ENCODE results near the gene HIBCH.
A peak's percentile ranks its signal among the peaks of the same experiment; 100 is the strongest.
"Not testable (repeated sequence)": the region's sequence is repeated elsewhere in the genome, so short reads cannot be mapped to it uniquely, and the experiment has no call there.

HIBCH gene

GRCh38 chr2:190301032-190301431 is 18.6 kb downstream of the HIBCH start:
- no peak for DNase-seq

- not testable (repeated sequence) for DNase-seq
Observed at GRCh38 chr2:190297880-190298279, 21.7 kb downstream of the HIBCH start.

GRCh38 chr2:190283783-190284182 is 35.8 kb downstream of the HIBCH start:
- DNase-seq = no peak

DNA sequence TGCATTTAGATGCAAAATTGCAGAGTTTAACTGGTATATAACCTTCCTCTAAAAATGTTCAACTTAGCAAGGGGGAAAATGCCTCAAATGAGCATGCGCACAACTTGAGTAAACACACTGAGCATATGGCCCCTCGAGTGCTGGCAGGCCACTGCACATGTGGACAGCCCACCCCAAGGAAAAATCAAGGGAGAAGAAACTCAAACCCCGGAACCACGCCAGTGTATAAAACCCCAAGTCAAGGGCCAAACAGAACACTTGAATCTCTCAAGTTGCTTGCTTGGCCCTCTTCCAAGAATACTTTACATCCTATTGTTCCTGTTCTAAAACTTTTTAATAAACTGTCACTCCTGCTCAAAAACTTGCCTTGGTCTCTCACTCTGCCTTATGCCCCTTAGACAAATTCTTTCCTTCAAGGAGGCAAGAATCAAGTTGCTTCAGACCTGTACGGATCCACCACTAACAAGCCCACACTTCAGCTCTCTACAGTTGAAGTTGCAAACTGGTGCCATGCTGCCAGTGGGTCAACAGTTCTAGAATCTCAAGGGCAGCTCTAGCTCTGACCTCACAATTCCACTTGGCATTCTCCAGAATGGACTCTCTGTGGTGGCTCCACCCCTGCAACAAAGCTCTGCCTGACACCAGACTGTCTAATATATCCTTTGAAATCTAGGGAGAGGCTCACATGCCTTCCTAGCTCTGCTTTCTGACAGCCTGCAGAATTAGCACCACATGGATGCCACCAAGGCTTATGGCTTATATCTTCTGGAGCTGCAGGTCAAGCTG is 38.9 kb downstream of the HIBCH start:
- no peak for DNase-seq

GRCh38 chr2:190279256-190280134 is 40.1 kb downstream of the HIBCH start:
- DNase-seq = not testable (repeated sequence)

DNA sequence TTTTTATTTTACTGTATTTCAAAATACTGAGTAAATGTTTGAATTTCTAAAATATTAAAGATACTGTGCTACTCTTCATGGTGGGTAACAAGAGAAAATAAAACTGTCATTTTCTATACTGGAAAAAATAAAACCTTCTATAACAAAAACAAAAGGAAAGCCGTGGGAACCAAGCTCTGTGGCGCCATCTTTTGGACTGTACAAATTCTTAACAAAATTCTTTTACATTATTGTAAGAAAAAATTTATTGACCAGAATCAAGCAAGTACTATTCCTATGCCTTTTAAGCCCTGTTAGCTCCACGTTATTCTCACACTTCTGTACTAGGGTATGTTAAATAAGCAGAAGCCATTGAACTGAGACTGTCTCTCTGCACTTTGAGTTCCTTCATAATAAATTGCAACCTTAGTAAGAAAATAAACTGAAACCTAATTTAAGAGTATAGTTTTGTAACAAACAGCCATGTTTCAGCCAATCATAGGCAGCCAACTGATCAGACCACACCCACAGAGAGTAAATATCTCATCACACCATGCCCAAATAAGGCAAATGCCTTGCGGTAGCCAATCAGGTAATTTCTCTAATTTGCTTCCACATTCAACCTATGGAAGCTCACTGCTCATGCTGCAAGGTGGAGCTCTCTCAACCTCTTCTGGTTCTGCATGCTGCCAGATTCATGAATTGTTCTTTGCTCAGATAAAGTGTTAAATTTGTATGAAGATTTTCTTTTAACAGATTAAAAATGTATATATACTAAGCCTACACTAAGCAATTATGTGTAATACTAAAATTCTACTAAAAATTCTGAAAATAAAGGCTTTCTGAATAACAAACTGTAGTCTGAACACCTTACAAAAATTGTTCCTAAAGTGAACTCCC is 42.2 kb downstream of the HIBCH start:
- DNase-seq = peak; percentile 42

- DNase-seq = no peak
Observed at GRCh38 chr2:190272457-190272842, 47.2 kb downstream of the HIBCH start.

DNA sequence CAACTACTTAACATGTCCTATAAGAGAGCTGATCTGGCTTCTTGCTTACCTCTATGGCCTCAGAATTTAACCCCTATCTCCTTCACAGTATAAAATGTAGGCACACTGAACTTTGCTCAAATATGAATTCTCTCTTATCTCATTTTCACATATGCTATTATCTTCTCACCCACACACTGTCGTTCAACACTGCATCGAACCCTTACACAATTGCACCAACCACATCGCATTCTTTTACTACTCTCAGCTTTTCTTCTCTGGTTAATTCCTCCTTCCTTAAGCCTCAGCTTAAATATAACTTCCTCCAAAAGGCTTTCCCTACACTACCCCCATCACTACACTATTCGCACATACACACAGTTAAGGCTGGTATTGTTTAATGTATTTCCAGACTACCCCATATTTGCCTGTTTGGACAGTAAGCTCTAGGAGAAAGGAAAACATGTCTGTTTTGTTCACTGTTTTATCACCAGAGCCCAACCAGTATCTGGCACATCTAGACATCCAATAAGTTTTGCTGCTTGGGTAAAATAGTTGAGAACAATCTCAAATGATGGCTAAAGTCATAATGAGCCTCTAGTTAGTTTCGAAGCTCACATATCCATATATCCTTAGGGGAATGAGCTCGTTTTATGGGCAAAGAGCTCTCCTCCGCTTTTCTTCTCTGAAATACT is 47.7 kb downstream of the HIBCH start:
- DNase-seq = no peak

DNA sequence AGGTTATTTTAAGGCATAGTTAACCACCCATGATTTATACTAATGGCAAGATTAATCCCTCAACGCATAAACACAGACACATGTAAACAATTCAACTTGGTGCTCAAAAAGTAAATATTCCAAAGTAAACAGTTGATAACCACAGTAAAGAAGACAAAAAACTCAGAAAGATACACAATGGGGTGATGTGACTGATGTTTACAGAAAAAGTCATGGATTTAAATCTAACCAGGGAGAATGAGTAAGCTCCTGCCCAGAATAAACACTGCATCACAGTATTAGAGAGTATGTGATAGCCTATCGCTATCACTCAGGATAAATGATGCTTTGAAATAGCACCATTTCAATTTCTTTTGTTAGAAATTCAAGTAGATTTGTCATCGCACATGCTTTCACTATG is 49.3 kb downstream of the HIBCH start:
- DNase-seq = no peak

- DNase-seq = not testable (repeated sequence)
Observed at GRCh38 chr2:190269699-190270098, 49.9 kb downstream of the HIBCH start.

DNA sequence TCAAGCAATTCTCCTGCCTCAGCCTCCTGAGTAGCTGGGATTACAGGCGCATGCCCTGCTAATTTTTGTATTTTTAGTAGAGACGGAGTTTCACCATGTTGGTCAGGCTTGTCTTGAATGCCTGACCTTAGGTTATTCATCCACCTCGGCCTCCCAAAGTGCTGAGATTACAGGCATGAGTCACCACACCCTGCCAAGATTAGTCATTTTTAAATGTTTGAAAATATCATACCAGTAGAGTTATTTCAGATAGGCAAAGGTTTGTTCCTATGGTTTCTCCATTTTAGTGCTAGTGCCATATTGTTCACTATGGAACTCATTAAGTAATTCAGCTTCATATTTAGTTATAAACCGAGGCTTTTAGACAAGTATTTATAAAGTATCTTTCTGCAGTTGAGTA is 52.3 kb downstream of the HIBCH start:
- DNase-seq = no peak

- no peak for DNase-seq
Observed at GRCh38 chr2:190266314-190266713, 53.3 kb downstream of the HIBCH start.

DNA sequence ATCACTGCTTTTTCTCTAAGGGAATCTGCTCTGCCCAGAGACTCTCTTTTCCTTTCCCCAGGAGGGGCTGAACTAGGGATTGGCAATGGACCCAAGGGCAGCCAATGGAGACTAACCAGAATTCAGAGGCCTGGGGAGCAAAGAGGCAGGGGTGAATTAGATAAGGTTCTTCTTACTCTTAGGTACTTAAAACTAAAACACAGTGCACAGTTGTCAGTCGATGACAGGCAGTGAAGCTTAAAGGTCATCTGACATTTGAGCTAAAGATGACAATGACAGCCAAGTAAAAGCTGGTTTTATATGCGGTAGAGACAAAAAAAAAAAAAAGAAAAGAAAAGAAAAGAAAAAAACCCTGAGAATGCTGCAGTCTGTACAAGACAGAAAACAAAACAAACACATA is 57.8 kb downstream of the HIBCH start:
- no peak for DNase-seq

- no peak for DNase-seq
Observed at GRCh38 chr2:190256087-190256486, 63.5 kb downstream of the HIBCH start.

DNA sequence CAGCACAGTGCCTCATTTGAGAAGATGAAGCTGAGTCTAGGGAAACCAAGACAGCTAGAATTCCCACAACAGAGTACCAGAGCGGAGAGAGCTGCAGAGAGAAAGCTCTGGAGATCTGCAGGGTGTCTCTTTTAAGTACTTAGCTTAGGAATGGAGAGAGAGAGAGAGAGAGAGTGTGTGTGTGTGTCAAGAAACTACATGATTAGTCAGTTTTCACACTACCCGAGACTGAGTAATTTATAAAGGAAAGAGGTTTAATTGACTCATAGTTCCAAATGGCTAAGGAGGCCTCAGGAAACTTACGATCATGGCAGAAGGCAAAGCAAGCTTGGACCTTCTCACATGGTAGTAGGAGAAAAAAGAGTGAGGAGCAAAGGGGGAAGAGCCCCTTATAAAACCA is 64.0 kb downstream of the HIBCH start:
- DNase-seq = no peak

GRCh38 chr2:190254063-190254850 is 65.4 kb downstream of the HIBCH start:
- DNase-seq = no peak

DNA sequence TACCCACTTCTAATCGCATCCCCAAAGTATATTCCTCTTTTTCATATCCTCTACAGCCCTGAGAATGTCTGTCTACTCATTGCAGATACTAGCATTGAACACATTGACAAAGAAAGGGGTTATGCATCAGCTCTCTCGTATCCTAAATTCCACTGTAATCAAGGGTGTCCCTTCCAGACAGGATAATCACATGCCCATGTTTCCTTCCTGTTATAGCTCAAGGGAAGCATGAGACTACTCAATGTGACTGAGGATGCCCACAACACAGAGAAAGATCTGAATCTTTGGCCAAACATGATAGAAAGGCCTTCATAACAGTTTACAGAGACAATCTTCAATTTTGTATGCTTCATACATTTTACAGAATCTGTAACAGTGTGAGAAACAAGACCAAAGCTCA is 69.2 kb downstream of the HIBCH start:
- no peak for DNase-seq

DNA sequence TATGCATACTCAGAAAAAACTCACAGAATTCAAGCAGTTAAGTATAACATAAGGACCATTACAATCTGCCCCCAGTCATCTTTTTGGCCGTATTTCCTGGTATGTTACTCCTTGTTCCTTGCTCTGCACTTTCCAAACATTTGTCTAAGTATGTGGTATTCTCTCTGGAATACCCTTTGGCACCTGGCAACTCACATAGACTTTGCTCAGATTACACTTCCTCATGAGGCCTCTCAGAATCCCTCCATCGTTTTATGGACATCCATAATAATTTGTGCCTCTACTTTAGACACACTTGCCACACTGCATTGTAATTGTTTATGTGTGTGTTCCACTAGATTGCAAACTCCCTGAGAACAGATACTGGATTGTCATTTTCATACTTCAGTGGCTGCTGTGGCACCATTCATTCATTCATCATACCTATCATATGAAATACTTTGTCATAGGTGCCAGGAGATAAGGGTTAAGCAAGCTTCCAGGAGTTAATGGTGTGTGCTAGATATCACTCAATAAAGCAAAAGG is 84.0 kb downstream of the HIBCH start:
- DNase-seq = no peak

DNA sequence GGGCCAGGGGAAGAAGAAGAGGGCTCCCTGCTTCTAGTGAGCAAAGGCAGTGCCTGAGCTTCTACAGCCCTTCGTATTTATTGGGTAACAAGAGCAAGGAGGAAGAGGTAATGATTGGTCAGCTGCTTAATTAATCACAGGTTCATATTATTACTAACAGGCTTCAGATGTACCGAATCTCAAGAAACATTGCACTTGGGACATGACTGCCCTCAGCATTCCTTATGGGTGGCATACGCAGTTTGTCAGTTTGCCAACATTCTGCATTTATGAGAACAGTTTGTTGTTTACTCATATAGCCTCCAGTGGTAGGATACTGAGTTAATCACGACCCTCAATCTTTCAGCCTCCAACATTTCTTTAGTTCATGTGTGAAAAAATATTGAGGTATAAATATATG is 84.5 kb downstream of the HIBCH start:
- no peak for DNase-seq

GRCh38 chr2:190223989-190224388 is 95.6 kb downstream of the HIBCH start:
- not testable (repeated sequence) for DNase-seq

- not testable (repeated sequence) for DNase-seq
Observed at GRCh38 chr2:190222745-190223144, 96.9 kb downstream of the HIBCH start.
